DOHH2 (cell line): ENCODE measurements around the gene PEMT.

Experiments
- EZH2phosphoT487 ChIP-seq: fragments of 200-600 bp; sonication (generic); IDR thresholded peaks from 2 replicates; pipeline ENCODE4 v1.6.1; 2017; ENCODE audit warnings: borderline replicate concordance, mild to moderate bottlenecking, antibody characterized with exemption, low read length, moderate library complexity, mixed read lengths
- TF ChIP-seq, protein P1 (sequence below): fragments of 200-600 bp; sonication (generic); IDR thresholded peaks from one replicate; pipeline ENCODE4 v1.5.1; 2014; ENCODE audit warnings: antibody characterized with exemption, mild to moderate bottlenecking, low read depth, low read length; ENCODE audit not compliant: poor library complexity, severe bottlenecking

- TF ChIP-seq EZH2phosphoT487 = no peak
- TF ChIP-seq, protein P1, sequence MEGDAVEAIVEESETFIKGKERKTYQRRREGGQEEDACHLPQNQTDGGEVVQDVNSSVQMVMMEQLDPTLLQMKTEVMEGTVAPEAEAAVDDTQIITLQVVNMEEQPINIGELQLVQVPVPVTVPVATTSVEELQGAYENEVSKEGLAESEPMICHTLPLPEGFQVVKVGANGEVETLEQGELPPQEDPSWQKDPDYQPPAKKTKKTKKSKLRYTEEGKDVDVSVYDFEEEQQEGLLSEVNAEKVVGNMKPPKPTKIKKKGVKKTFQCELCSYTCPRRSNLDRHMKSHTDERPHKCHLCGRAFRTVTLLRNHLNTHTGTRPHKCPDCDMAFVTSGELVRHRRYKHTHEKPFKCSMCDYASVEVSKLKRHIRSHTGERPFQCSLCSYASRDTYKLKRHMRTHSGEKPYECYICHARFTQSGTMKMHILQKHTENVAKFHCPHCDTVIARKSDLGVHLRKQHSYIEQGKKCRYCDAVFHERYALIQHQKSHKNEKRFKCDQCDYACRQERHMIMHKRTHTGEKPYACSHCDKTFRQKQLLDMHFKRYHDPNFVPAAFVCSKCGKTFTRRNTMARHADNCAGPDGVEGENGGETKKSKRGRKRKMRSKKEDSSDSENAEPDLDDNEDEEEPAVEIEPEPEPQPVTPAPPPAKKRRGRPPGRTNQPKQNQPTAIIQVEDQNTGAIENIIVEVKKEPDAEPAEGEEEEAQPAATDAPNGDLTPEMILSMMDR = no peak
Measured at GRCh38 chr17:17562146-17562511, 29.4 kb downstream of the PEMT start.
